GM18951 (cell line): Measurements from ENCODE around the gene SLC11A1.

ENCODE experiments used
- POLR2A ChIP-seq: IDR thresholded peaks from 4 replicates; pipeline ENCODE4 v1.6.1; 2011; ENCODE audit warnings: mild to moderate bottlenecking; ENCODE audit not compliant: insufficient read length, insufficient read depth; ENCODE audit errors: extremely low read depth
- in situ Hi-C: fragments of 300-500 bp; cut with MboI; formaldehyde crosslinking; loops from one replicate; pipeline ENCODE4 v1.12.0; 2022; ENCODE audit warnings: low sequenced_read_pairs, mixed read lengths, inconsistent platforms; ENCODE audit not compliant: unreplicated experiment

SLC11A1 gene

GRCh38 chr2:218418321-218418716 is 36.2 kb downstream of the SLC11A1 start:
- TF ChIP-seq POLR2A = no peak
- in situ Hi-C loops = loop anchor here (5.0 to 25.0 kb wide), 2 partner anchors 229 to 419 kb away; partner anchors contain the start of gene PRKAG3

DNA sequence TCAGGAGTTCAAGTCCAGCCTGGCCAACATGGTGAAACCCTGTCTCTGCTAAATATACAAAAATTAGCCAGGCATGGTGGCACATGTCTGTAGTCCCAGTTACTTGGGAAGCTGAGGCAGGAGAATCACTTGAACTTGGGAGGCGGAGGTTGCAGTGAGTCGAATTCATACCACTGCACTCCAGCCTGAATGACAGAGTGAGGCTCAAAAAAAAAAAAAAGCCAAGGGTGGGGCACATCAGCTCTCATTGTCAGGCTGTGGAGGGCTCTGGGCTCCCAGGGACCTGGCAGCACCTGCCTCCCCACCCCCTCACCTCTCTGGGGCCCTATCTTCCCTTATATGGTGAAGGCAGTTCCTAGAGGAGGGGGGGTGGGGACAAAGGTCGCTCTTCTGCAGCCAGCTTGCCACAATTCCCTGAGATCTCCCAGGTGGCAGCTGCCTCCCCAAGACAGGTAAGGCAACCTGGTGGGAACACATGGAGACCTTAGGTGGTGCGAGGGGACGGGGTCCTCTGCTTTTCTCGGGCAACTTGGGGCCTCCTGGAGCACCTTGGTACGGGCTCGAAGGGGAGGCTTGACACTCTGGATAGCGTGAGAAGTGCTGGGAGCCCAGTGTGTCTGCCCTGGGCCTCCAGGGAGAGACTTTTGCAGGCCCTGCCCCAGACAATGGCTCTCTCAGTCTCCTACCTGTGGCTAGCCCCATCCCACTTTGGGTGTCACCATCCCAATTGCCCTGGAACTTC is 36.8 kb downstream of the SLC11A1 start, which contains the start of gene VIL1:
TSS of gene VIL1 (plus strand) at position 407 of the 742 bp plus-strand sequence. CDS start 4,656 bp downstream, outside the sequence.
- no peak for TF ChIP-seq POLR2A
- in situ Hi-C loops = loop anchor here (5.0 to 25.0 kb wide), 2 partner anchors 228 to 418 kb away; partner anchors contain the start of gene PRKAG3

- TF ChIP-seq POLR2A = no peak
- in situ Hi-C loops = loop anchor here (5.0 to 25.0 kb wide), 2 partner anchors 228 to 418 kb away; partner anchors contain the start of gene PRKAG3
Observed at GRCh38 chr2:218419630-218420216, 37.6 kb downstream of the SLC11A1 start.

DNA sequence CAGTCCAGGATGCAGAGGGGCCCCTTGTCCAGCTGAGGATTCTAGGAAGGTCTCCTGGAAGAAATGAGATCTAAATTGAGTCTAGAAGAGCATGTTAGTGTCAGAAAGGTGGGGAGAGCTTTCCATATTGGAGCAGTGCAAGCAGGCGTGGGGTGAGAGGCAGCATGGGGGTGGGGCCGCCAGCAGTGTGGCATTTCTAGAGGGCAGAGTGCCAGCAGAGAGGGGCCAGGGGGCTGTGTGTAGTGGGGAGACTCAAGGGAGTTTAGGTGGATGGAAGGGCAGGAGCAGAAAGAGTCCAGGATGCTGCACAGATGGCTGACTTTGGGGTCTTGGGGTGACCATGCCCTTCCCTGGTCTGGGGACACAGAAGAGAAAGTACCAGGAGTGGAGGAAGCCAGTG is 39.0 kb downstream of the SLC11A1 start:
- no peak for TF ChIP-seq POLR2A
- in situ Hi-C loops = loop anchor here (25.0 kb wide), 1 partner anchor 416 kb away; the partner anchor contains the start of gene PRKAG3

DNA sequence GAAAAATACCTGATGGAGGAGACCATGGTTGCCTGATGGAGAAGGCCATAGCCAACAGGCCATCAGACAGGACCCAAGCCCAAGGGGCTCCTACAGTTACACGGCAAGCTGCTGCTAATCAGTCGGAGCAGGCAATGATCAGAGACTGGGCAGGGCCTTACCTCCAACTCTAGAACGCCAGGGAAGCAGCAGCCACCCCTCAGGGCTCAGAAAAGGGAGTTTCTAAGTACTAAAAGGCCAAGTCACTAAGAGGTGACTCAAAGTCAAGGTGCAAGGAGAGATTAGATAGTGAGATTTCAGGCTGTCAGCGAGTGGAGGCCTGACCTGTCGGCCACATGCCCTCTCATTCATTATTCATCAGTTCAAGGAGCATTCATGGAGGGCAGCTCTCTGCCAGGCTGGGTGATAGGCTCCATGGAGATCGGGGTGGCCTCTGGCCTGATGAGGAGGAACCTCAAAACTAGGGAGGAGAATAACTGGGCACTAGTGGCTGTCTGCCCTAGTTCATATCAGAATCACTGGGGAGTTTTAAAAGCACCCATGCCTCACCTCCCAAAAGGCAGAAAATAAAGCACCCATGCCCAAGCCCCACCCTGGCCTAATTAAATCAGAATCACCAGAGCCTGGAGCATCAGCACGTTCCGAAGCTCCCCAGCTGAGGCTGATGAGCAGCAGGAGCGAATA is 40.5 kb downstream of the SLC11A1 start:
- no peak for TF ChIP-seq POLR2A
- in situ Hi-C loops = loop anchor here (25.0 kb wide), 1 partner anchor 415 kb away; the partner anchor contains the start of gene PRKAG3

DNA sequence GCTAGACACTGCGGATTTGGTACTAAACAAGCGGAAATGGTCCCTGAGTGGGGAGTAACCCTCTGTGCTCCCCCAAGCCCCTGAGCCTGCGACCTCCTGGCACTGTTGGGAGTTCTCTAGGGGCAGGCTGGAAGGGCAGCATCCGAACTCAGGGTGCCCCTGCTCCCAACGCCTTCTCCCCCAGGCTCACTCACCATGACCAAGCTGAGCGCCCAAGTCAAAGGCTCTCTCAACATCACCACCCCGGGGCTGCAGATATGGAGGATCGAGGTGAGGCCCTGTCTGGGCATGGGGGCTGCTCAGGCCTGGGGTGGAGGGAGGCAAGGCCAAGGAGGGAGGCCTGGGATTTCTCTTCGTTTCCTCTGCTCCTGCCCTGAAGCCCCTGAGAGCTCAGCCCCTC is 41.5 kb downstream of the SLC11A1 start:
- no peak for TF ChIP-seq POLR2A
- in situ Hi-C loops = loop anchor here (25.0 kb wide), 1 partner anchor 414 kb away; the partner anchor contains the start of gene PRKAG3

DNA sequence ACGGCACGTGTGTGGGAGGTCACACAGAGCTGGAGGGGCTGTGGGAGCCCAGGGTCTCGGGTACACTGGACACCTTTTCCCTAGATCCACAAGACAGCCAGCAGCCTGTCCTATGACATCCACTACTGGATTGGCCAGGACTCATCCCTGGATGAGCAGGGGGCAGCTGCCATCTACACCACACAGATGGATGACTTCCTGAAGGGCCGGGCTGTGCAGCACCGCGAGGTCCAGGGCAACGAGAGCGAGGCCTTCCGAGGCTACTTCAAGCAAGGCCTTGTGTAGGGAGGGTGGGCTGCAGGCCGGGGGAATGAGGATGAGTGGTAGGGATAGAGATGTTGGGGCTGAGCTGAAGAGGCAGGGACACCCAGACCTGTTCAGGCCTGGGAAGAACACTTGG is 43.5 kb downstream of the SLC11A1 start:
- in situ Hi-C loops = no loop called here
- TF ChIP-seq POLR2A = no peak

DNA sequence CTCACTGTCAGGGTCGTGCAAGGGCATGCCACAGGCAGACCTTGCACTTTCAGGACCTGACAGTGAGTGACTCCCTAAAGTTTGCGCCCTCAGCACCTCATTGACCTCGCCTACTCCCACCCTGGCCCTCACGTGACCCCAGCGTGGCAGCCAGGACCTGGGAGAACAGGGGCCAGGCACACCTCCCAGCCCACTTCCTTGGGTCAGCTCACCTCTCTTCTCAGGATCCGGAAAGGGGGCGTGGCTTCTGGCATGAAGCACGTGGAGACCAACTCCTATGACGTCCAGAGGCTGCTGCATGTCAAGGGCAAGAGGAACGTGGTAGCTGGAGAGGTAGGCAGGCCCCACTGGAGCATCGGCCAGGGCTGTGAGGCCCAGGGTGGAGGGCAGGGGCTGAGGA is 45.7 kb downstream of the SLC11A1 start:
- in situ Hi-C loops = no loop called here
- TF ChIP-seq POLR2A = no peak

DNA sequence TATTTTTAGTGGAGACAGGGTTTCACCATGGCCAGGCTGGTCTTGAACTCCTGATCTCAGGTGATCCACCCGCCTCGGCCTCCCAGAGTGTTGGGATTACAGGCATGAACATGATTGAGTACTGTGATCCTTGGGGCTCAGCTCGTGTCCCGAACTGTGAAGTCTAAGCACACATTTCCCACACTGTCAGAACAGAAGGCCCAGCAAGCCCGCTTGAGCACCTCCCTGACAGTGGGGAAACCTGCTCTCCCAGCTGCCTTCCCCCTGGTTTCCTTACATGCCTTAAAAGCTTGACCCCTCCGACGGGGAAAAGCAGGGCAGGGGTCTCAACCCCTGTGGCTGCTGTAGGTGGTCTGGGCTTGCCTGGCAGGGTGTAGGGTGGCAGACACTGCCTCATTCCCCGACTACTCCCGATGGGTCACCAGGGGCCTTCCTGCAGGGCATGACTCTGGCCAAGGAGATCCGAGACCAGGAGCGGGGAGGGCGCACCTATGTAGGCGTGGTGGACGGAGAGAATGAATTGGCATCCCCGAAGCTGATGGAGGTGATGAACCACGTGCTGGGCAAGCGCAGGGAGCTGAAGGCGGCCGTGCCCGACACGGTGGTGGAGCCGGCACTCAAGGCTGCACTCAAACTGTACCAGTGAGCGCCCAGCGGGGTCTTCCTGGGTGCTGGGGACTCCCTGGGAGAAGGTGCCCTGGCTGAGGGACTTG is 46.9 kb downstream of the SLC11A1 start:
- in situ Hi-C loops = no loop called here
- TF ChIP-seq POLR2A = no peak

DNA sequence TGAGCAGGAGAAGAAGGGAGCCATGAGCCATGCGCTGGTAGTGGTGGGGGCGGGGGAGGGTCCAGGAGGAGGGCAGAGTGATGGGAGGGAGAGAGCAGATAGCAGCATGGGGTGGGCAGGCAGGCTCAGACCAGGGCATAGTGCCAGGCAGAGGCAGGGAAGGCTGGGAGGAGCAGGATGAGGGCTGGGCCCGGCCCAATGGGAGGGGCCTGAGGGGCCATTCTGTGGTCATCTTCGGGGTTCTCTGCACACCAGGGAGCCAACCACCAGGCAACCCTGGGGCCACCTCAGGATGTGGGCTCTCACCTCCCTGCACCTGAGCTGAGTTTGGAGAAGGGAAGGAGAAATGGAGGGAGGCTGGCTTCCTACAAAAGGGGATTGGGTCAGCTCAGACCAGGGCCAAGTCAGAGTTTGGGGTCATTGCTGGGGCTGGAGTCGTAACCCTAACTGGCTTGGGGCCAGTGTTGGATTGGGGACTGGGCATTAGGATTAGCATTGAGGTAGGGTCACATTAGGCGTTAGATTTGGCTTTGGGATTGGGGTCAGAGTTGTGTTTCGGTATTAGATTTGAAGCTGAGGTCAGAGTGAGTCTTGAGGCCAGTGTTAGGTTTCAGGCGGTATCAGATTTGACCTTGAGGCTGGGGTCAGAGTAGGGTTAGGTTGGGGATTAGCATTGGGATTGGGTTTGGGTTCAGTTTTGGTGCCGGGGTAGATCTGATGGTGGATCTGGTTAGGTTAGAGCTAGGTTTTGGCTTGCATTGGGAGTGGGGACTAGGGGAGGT is 48.0 kb downstream of the SLC11A1 start:
- in situ Hi-C loops = no loop called here

DNA sequence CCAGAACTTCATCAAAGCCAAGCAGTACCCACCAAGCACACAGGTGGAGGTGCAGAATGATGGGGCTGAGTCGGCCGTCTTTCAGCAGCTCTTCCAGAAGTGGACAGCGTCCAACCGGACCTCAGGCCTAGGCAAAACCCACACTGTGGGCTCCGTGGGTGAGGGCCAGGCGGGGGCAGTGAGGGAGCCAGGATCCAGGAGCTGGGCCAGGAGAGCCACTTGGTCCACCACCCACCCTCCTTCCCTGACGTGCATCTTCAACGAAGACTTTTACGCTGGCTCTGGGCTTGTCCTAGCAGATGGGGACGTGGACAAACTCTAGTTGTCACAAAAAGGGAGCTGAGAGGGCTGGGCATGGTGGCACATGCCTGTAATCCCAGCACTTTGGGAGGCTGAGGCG is 48.6 kb downstream of the SLC11A1 start:
- TF ChIP-seq POLR2A = no peak
- in situ Hi-C loops = no loop called here

More for the DNA sequence above, 48.0 kb downstream of the SLC11A1 start:
- no peak for TF ChIP-seq POLR2A

- in situ Hi-C loops = no loop called here
- no peak for TF ChIP-seq POLR2A
Observed at GRCh38 chr2:218431878-218432277, 49.8 kb downstream of the SLC11A1 start.
